Measurements from ENCODE around the gene SFT2D2.

The SFT2D2 gene

DNA sequence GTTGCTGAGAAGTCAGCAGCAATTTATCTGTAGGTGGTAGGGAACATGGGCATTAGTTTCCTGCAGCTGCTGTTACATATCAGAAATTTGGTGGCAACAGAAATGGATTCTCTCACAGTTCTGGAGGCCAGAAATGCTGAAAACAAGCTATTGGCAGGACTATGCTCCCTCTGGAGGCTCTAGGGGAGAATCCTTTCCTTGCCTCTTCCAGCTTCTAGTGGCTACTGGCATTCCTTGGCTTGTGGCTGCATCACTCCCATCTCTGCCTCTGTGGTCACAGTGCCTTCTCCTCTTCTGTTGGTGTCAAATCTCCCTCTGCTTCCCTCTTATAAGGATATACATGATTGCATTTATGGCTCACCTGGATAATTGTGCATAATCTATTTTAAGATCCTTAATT lies 2.5 kb upstream of the SFT2D2 start:
- DNase-seq (ENCODE audit: low read depth, low spot score): no peak

DNA sequence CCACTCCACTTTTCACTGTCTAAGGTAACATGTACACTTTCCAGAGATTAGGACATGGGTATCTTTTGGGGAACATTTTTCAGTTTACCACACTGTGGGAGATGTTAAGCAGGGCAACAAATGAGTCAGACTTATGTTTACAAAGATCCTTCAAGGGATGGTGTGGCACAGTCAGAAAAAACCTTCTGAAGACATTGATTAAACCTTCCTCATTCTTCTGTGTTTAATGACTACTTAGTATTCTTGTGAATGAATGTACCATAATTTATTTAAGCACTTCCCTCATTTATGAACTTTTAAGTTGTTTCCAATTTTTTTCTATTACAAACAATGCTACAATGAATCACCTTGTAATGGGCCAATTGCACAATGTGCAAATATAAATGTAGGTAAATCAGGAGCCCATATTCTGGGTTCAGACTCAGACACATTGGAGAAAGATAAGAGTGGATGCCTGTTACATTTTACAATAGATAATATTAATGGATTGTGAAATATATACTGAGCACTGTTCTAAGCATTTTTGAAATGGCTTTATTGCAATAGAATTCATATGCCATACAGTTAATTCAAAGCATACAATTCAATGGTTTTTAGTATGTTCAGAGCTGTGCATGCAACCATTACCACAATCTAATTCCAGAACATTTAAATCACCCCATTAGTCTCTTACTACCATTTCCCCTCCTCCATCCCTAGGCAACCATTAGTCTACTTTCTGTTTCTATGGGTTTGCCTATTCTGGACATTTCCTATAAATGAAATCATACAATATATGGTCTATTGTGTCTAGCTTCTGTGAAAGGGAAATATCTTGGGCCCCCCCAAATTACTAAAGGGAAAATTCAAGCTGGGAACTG lies 1.9 kb upstream of the SFT2D2 start:
- no peak for DNase-seq (ENCODE audit: low read depth, low spot score)

DNA sequence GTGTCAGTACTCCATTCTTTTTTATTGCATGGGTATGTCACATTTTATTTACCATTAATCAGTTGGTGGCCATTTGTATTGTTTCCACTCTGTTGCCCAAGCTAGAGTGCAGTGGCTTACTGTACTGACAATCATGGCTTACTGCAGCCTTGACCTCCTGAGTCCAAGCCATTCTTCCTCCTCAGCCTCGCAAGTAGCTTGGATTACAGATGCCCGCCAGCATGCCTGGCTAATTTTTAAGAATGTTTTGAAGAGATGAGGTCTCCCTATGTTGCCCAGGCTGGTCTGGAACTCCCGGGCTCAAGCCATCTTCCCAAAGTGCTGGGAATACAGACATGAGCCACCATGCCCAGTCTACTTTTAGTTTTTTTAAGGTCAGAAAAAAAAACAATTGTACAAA lies 813 bp upstream of the SFT2D2 start:
- no peak for DNase-seq (ENCODE audit: low read depth, low spot score)

DNA sequence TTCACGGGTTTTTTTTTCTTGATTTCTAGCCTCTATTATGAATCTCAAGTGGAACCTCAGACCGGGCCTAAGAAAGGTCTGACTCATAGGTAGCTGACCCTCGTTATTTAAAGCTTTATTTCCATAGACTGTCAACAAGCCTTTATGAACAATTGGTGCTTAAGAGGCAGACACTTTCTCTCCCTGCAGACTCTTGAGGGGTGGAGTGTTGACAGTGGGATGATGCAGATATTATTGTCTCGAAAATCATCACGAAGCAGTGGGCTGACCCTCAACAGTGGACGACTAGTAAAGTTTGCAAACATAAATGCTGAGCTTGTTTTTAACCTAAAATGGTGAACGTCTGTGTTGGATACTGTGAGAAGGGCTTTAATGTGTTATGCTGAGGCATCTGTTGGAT lies 1.8 kb downstream of the SFT2D2 start:
- DNase-seq (ENCODE audit: low read depth, low spot score): no peak

DNA sequence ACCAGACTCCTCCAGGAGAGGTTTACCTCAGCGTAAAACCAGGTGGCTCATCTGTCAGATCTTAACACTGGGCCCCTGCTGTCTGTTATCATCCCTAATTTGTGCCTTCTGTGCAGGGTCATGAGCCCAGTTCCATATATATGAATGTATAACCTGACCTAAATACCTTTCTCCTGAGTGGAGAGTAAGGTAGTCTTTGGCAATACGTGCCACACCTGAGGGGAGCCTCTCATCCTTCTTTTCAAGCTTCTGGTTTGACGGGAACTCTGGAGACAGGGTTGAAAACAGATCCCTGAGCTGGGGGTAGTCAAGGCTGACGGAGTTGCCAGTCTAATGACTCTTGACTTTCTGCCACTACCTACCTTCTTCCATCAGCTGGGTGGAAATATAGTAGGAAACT lies 4.1 kb downstream of the SFT2D2 start:
- no peak for DNase-seq (ENCODE audit: low read depth, low spot score)

DNA sequence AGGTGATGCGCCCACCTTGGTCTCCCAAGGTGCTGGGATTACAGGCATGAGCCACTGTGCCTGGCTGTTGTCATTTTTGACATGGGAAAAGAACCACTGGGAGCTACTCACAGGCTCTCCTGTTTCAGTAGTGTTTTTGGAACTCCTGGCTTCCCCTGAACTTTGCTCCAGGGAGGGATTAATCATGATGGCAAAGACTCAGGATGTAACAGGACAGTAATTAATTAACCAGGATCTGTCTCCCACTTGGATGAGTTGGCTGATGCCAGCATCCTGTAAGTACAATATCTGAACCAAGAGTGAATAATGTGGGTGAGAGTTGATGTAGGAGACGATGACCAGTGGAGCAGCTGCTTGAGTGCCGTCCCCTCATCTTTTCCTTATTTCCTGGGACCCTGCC lies 4.9 kb downstream of the SFT2D2 start:
- no peak for DNase-seq (ENCODE audit: low read depth, low spot score)

DNA sequence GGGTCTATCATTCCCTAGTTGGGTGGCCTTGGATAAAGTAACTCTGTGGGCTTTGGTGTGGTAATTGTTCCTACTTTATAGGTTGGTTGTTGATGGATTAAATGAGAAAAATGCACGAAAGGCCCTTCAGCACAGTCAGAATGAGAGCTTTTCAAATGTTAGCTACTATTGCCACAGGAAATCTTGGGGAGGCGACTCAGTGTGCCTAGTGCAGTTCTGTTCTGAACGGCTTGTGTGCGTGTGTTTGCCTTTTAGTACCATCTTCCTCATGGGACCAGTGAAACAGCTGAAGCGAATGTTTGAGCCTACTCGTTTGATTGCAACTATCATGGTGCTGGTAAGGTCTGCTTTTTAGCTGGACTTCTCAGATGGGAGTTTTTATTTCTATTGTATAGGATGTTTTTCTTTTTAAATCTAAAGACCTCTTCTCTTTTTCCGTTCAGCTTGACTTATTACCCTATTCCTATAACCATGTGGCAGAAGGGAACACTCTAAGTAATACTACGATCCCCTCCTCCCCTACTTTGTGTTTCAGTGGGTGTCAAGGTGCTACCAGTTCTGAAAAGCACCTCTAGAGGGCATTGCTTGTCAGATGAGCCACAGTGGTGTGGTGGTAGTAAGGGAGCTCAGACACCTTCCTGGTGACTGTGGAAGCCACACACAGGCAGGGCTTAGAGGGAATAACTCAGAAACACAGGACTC lies 9.2 kb downstream of the SFT2D2 start:
- peak; percentile 28 for DNase-seq (ENCODE audit: low read depth, low spot score)

DNA sequence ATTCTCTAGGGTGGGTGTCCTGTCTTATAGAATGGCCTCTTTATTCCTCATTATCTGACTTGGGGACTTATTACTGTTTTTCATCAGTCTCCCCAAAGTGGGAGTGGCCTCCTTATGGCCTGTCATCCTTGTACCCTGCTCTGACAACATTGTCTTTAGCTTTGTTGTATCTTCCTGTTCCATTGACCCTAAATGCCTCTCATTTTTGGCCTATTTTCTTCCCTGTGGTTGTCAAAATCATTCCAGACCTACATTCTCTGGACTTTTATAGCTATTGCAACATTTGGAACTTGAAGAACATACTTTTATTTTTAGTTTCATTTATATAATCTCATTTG lies 9.7 kb downstream of the SFT2D2 start:
- no peak for DNase-seq (ENCODE audit: low read depth, low spot score)

DNA sequence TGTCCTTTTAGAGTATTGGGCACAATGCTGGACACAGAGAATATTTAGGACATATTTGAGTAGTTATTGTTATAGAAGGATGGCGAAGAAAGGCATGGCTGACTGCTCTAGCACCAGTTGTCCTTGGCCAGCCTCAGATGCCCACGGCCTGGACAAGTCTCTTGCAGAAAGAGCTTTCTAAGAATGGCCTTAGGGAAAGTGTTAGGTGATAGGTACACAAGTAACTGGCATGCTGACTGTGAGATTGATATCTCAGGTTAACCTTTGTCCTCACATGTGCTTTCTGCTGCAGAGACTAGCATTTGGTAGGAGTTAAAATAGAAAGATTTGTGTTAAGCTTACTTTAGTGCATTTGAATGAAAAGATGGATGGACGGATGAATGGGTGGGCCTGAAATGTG lies 10.1 kb downstream of the SFT2D2 start:
- DNase-seq (ENCODE audit: low read depth, low spot score): no peak

DNA sequence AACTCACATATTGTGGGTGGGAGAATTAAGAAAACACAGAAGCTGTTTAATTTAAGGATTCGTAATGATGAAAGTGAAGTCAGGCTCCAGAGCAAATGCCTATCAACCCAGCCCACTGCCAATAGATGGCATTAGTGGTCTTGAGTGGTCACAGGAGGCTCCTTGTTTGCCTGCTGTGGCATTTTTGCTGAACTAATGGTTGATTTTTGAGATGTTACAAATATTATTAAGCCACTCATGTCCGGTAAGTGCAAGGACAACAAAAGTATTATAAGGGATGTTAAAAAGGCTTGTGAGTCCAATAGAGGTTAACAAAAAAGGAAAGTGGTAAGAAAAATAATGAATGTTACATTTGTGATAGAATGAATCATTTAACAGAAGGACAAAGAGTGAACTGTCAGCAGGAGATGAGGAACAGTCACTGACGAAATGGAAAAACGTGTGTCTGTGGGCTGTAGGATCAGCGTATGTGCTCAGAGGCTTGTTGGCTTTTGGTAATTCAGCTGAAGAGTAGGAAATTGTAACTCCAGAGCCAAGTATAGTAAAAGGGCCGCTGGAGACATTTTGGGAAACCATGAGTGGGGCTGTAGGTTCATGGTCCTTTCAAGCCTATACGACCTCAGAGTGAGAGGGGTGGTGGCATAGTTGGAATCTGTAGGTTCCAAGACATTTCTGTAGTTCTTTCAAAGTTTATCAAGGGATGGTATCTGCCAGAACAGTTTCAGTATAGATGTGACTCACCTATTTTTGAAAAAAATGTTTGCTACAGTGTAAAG lies 11.2 kb downstream of the SFT2D2 start:
- no peak for DNase-seq (ENCODE audit: low read depth, low spot score)

DNA sequence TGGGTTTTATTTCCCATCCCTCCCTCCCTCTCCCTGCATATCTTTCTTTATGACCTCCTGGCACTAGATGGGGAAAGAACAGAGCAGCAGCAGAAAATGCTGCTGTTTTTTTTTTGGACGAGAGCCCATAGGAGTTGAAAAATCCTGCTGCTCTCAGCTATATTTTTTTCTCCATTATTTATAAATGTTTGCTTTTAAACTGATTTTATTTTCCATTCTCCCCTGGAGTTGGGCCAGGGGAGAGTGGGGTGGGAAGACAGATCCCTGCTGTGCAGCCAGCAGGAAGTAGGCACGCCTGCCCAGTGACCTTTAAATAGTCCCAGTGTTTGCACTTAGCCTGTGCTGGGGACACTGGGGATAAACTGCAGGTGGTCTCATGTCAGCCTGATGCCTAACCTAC lies 17.4 kb downstream of the SFT2D2 start:
- DNase-seq (ENCODE audit: low read depth, low spot score): no peak

DNA sequence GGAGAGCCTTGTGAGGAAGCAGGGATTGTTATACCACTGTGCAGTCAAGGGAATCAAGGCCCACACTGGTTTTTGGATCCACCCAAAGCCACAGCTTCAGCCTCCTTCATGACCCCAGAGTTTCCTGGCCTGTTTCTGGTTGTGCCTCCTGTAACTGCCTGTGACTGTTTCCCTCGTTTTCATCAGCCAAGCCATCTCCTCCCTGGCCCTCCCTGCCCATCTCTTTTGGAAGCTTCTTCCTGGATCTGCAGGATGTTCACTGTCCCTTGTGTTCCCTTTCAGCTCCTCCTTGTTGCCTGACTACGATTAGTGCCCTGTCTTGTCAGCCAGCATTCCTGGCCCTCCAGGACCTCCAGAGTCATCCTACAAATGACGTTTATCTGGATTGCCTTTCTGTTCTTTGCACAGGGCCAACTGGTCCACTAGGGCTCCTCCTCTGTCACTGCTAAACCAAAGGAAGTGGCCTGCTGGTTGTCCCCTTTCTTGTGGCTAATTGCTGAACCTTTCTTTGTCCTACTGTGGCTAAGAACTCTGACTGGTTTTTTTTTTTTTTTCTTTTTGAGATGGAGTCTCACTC lies 17.9 kb downstream of the SFT2D2 start:
- DNase-seq (ENCODE audit: low read depth, low spot score): no peak

DNA sequence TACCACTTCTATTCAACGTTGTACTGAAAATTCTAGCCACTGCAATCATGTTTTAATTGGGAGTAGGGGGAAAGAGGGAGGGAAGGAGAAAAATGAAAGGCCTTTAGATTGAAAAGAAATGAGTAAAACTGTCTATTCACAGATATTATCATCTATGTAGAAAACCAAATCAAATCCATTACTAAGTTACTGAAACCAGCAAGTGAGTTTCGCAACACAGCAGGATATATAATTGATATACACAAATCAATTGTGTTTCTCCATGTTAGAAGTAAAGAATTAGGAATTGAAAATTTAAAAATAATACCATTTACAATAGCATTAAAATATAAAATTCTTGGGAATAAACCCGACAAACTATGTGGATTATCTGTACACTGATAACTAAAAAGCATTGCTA lies 19.2 kb downstream of the SFT2D2 start:
- no peak for DNase-seq (ENCODE audit: low read depth, low spot score)

DNA sequence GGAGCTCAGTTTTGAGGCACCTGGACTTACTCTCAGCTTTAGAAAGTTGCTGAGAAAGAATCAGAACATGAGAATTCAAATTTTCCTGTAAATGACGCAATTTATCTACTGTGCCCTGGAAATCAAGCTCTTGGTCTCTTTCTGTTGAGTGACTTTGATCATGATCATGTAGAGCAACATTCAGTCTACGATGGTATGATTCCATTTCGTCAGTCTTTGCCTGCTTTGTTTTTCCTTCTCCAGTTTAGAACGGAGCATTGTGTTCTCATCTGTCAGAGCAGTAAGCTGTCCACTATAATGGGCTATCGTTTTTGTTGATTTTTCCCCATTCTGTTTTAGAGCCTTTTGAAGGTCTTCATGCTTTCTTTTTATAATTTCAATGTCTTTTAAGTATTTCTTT lies 20.7 kb downstream of the SFT2D2 start:
- DNase-seq (ENCODE audit: low read depth, low spot score): no peak

DNA sequence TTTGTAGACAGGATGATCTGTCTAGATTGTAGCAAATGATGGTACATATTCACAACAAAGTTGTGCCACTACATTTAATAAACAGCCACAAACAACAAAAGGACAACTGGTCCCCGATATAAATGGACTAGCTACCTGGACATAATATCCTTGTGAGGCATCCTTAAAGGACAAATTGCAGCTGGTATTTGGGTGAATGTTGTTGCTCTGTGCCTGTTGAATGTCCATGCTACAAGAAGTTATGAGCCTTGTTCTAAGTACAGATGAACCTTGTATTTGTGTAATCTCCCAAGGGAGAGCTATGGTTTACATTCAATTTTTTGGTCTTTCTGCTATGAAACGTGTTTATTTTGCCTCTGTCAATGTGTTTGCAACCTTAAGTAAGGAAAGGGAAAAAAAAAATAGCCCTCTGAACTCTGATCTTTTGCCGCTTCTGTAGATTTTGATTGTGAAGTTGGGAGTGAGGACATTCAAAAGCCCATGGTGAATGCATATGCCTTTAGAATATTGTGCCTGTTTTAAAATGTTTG lies 26.5 kb downstream of the SFT2D2 start:
- DNase-seq (ENCODE audit: low read depth, low spot score): no peak

DNA sequence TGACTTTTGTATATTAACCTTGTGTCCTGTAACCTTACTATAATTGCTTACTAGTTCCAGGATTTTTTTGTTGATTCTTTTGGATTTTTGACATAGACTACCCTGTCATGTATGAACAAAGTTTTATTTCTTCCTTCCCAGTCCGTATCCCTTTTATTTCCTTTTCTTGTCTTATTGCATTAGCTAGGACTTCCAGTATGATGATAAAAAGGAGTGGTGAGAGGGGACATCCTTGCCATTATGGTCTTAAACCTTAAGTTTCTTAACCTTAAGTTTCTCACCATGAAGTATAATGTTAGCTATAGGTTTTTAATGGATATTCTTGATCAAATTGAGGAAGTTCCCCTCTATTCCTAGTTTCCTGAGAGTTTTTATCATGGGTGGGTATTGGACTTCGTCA lies 30.4 kb downstream of the SFT2D2 start:
- no peak for DNase-seq (ENCODE audit: low read depth, low spot score)

DNA sequence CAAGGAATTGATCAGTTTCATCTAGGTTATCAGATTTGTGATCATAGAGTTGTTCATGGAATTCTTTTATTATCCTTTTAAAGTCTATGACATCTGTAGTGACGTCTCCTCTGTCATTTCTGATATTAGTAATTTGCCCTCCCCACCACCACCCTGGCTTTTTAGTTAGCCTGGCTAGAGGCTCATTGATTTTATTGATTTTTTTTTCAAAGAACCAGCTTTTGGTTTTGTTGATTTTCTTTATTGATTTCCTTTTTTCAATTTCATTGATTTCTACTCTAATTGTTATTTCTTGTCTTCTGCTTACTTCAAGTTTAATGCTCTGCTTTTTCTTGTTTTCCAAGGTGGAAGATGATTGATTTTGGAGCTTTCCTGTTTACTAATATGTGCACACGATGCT lies 31.6 kb downstream of the SFT2D2 start:
- no peak for DNase-seq (ENCODE audit: low read depth, low spot score)

DNA sequence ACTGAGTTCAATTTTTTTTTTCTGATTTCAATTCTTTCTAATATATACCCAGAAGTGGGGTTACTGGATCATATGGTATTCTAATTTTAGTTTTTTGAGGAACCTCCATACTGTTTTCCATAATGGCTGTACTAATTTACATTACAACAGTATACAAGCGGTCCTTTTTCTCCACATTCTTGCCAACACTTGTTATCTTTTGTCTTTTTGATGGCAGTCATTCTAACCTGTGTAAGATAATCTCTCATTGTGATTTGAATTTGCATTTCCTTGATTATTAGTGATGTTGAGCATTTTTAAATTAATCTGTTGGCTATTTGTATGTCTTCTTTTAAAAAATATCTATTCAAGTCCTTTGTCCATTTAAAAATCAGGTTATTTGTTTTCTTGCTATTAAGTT lies 33.8 kb downstream of the SFT2D2 start:
- no peak for DNase-seq (ENCODE audit: low read depth, low spot score)

DNA sequence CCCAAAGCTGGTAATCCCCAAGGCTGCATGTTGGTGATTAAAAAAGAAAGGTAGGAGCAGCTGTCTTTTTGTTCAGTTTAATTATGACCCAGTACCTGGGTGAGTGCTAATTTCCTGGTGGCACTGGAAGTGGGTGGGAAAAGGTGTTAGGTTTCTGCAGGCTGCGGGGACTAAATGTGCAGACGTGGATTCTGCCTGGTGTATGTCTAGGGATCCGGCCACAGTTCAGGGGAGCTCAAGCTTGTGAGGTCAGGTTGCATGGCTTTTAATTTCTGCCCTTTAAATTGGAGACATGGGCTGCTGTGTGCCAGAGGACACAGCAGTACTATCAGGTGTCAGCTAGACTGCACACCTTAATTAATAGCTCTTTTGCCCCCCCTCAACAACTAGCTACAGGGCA lies 34.6 kb downstream of the SFT2D2 start:
- no peak for DNase-seq (ENCODE audit: low read depth, low spot score)

DNA sequence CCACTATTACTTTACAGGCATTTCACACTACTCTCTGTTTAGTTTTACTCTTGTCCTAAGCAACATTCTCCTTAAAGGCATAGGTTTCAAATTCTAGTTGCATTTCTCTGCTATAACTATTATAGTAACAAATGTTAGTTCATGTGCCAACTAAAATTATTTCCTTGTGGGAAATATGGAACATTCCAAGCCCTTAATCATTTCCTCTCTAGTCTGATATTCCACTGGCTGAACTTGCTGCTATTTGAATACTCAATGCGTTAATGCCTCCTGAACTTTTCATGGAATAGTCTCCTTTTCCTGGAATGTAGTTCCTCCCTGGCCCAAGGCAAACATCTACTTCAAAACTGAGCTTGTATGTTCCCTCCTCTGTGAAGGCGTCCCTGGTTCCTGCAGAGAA lies 35.6 kb downstream of the SFT2D2 start:
- no peak for DNase-seq (ENCODE audit: low read depth, low spot score)

DNA sequence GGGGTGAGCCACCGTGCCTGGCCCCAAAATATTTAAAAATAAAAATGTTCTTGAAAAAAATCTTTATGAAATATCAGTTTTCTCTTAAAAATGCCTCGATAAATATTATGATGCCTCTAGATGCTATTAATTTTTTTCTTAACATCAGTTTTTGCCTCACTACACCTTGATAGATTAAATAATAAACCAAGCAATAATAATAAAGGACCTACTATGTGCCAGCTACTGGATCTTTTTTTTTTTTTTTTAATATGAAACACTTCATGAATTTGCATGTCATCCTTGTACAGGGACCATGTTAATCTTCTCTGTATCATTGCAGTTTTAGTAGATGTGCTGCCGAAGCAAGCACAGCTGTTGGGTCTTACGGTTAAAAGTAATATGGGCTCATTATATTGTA lies 37.3 kb downstream of the SFT2D2 start:
- no peak for DNase-seq (ENCODE audit: low read depth, low spot score)

DNA sequence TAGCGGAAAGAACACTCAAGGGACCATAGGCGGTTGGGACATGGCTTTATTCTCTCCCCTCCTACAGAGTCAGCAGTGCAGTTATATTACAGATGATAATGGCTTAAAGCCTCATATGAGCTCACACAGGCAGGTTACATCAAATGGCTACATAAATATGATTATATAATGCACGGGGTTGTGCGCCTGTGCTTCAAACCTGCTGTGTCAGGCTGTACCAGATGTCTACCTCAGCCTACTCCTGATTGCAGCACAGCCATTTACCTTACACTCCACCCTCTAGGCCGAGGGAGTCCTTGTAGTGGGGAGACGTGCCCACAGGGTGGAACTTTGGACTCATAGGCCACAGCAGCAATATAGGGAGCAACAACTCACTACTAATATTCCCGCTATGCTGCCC lies 38.5 kb downstream of the SFT2D2 start:
- no peak for DNase-seq (ENCODE audit: low read depth, low spot score)
